SK-N-MC (cell line): ENCODE data around the gene RPUSD1.

Experiments used
- EZH2 ChIP-seq: fragments of 200-600 bp; sonication (generic); IDR thresholded peaks from one replicate; pipeline ENCODE4 v1.6.1; 2017; ENCODE audit warnings: antibody characterized with exemption
- FOXP2 ChIP-seq: optimal IDR thresholded peaks from 2 replicates; pipeline ENCODE3; 2011; ENCODE audit warnings: mild to moderate bottlenecking, moderate library complexity; ENCODE audit not compliant: insufficient read depth; ENCODE audit errors: extremely low read length, control extremely low read depth
- POLR2AphosphoS5 ChIP-seq: IDR thresholded peaks from 2 replicates; pipeline ENCODE4 v1.6.1; 2012; ENCODE audit warnings: mild to moderate bottlenecking, low read depth, low read length, borderline replicate concordance

GRCh38 chr16:830107-830870 is 42.1 kb upstream of the RPUSD1 start:
- no peak for TF ChIP-seq EZH2
- TF ChIP-seq POLR2AphosphoS5, result no peak
- TF ChIP-seq FOXP2, result no peak
